NT2/D1 (cell line): ENCODE data around the gene MEIS1.

ENCODE experiments used
- DNase-seq: peaks from one replicate; pipeline ENCODE4 v3.0.0-alpha.2; 2011; ENCODE audit warnings: low read depth, low spot score
- H3K27me3 ChIP-seq: 2 replicates; pipeline ENCODE4 v1.6.0; 2011; ENCODE audit warnings: mild to moderate bottlenecking; ENCODE audit not compliant: insufficient read length, insufficient read depth
- H3K36me3 ChIP-seq: 2 replicates; pipeline ENCODE4 v1.6.1; 2011; ENCODE audit warnings: mild to moderate bottlenecking, low read length, mixed read lengths; ENCODE audit not compliant: insufficient read depth, insufficient read length
- H3K4me1 ChIP-seq: 2 replicates; pipeline ENCODE4 v1.5.1; 2011; ENCODE audit not compliant: insufficient read depth, insufficient read length
- H3K4me3 ChIP-seq: 2 replicates; pipeline ENCODE4 v1.5.1; 2011; ENCODE audit warnings: low read depth; ENCODE audit not compliant: insufficient read length
- H3K9ac ChIP-seq: 2 replicates; pipeline ENCODE4 v1.6.0; 2011; ENCODE audit warnings: low read depth; ENCODE audit not compliant: insufficient read length
- H3K9me3 ChIP-seq: 2 replicates; pipeline ENCODE4 v1.5.1; 2011; ENCODE audit warnings: mild to moderate bottlenecking, low read length; ENCODE audit not compliant: insufficient read depth
- SUZ12 ChIP-seq: IDR thresholded peaks from 2 replicates; pipeline ENCODE4 v1.6.1; 2011; ENCODE audit not compliant: insufficient read length, insufficient read depth; ENCODE audit errors: extremely low read depth
- YY1 ChIP-seq: IDR thresholded peaks from 2 replicates; pipeline ENCODE4 v1.6.1; 2011; ENCODE audit not compliant: insufficient read length, insufficient read depth
- ZNF274 ChIP-seq: IDR thresholded peaks from 2 replicates; pipeline ENCODE4 v1.6.1; 2011; ENCODE audit warnings: mild to moderate bottlenecking, low read depth, low read length

The MEIS1 gene

DNA sequence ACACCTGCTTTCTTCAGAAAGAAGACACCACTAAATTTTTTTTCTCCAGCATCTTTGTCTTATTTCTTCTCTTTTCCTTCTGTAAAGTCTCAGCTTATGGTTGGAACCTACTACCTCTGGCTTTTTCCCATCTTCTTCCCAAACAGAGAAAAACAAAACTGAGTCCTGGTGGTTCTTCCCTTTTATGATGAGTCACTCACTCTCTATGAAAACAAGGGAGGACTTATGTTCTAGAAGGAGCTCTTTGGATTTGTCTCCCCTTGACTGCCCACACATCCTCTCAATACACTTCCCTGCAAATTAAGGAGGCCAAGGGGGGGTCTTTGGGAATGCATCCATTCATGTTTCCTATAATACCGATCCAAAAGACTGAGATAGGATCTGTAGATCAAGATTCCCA, 22.1 kb upstream of the MEIS1 start:
- H3K9ac ChIP-seq = no peak overlapping the region
- no peak for TF ChIP-seq SUZ12
- TF ChIP-seq YY1 = no peak
- TF ChIP-seq ZNF274 = no peak

DNA sequence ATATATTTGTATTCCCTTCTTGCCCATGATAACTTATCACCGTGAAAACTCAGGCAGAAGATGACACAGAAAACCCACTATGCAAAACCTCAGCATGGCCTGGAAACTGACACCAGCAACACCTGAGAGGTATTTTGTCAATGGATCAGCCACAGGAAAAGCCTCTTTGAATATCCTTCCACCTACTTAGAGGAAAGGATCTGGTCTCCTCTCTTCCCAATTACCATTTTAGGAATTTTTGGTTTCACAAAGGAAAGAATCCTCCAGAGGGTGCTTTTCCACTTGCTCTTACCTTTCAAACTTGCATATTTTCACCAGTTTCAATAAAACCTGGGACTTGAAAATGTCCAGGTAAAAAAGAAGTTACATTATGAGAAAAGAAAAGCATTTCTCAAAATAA, 20.0 kb upstream of the MEIS1 start:
- no peak for DNase-seq
- no peaks in the 10 kb centered on the region for H3K36me3 ChIP-seq
- H3K9me3 ChIP-seq = no peaks in the 10 kb centered on the region
- H3K4me3 ChIP-seq = no peak overlapping the region
- TF ChIP-seq SUZ12 (no peak), ZNF274 (no peak), YY1 (no peak)
- no peak overlapping the region for H3K9ac ChIP-seq
- H3K27me3 ChIP-seq = no peaks in the 10 kb centered on the region
- peaks cover 2% of the 10 kb centered on the region for H3K4me1 ChIP-seq

More for the DNA sequence above, 22.1 kb upstream of the MEIS1 start:
- H3K9me3 ChIP-seq = no peaks in the 10 kb centered on the region
- no peak for DNase-seq
- no peaks in the 10 kb centered on the region for H3K36me3 ChIP-seq
- H3K4me1 ChIP-seq = peaks cover 2% of the 10 kb centered on the region
- H3K4me3 ChIP-seq = no peak overlapping the region
- H3K27me3 ChIP-seq = no peaks in the 10 kb centered on the region

DNA sequence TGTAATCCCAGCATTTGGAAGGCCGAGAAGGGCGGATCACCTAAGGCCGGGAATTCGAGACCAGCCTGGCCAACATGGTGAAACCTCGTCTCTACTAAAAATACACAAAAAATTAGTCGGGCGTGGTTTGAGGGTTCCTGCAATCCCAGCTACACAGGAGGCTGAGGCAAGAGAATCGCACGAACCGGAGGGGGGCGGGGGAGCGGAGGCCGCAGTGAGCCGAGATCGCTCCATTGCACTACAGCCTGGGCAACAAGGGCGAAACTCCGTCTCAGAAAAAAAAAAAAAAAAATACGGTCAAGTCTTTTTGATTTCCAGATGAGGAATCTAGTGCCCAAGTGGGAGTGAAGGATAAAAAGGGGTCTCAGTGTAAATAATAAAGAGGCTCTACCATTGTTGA, 16.5 kb upstream of the MEIS1 start:
- no peak for DNase-seq
- Histone ChIP-seq H3K9ac (no peak overlapping the region), H3K4me3 (no peak overlapping the region), H3K36me3 (no peaks in the 10 kb centered on the region), H3K4me1 (peaks cover 2% of the 10 kb centered on the region), H3K9me3 (no peaks in the 10 kb centered on the region), H3K27me3 (no peaks in the 10 kb centered on the region)
- TF ChIP-seq ZNF274 (no peak), SUZ12 (no peak), YY1 (no peak)

DNA sequence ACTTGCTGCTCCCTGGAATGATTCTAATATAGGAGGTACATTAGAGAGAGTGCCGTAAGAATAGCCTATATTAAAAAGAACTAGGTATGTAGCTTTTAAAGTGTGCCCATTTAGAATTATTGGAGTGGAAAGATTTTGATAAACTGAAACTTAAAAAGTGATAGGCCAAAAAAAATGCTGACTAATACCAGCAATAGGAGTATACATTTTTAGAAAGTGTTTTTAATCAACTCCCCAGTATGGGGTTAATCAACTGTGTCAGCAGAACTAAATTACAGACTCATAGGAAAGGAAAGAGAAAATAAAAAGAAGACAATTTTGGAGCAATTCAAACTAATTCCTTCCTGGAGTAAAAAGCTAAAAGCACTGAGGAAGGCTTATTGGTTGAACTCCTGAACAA, 13.3 kb upstream of the MEIS1 start:
- Histone ChIP-seq H3K9me3 (no peaks in the 10 kb centered on the region), H3K36me3 (no peaks in the 10 kb centered on the region), H3K4me1 (no peaks in the 10 kb centered on the region), H3K27me3 (peaks cover 28% of the 10 kb centered on the region), H3K4me3 (no peak overlapping the region), H3K9ac (no peak overlapping the region)
- no peak for DNase-seq
- no peak for TF ChIP-seq YY1
- TF ChIP-seq ZNF274 = no peak
- no peak for TF ChIP-seq SUZ12

DNA sequence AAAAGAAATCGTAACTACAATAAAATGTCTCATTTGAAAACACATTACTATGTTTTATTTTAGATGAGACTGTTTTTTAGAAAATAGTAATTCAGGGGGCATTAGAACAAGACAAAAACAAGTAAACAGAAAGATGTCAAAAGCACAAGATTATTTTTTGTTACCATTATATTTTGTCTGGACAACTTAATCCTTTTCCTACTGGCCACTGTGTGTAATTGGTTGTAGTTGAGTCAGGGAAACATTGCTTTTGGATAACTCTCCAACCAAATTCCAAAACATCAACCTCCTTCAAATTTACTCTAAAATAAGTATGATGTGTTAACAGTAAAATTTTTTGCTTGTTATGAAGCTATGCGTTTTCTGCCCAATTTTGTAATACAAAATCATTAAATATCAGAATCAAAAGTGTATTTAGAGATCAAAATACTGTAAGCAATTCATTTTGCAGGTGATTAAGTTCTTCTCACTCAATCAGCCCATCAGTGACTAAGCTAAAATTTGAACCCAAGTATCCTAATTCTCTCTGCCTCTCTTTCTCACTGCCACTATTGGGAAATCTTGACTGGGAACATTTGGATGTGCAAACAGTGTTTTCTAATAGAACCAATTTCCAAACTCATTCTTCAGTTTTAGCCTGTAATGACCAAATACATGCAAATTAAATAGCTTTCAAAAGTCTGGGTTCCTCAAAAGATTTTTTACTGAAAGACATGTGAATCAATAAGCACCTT, 11.4 kb upstream of the MEIS1 start:
- H3K27me3 ChIP-seq = peaks cover 47% of the 10 kb centered on the region

DNA sequence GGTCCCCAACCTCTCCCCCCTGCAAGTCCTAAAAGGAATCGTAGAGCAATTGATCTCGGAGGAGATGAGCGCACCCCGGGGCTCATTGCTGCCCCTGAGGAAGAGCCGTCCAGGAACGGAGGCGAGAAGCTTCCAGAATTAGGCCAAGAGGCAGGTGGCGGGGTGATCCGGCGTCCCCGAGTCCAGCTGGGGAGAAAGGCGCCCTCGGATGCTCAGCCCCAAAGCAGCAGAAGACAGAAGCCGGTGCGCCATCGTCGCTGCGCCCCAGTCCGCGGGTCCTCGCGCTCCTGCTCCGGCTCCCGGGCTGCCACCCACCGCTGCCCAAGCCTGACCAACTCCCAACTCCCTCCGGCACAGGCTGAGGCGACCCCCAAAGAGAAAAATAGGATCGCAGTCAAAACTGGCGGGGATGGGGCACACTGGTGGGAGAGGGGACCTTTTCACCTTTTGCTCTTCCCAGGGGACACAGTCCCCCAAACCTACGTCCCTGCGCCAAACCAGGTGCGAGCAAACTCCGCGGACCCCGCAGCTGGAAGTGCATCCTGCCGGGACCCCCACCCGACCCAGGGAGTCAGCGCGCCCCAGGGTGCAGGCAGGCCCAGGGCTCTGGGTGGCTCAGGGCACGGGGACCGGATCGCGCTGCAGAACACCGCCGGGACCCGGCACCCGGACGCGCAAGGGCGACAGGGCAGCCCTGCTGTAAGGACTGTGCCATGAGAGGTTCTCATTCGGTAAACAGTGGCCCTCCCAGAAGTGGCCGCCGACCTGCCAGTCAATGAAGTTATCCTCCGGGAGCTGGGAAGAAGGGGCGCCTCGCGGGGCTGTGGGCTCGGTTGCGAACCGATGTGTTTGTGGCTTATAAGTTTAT, 8.4 kb upstream of the MEIS1 start:
- Histone ChIP-seq H3K4me1 (no peaks in the 10 kb centered on the region), H3K4me3 (peak overlapping the region; percentile 57), H3K36me3 (no peaks in the 10 kb centered on the region)

More for the DNA sequence above, 11.4 kb upstream of the MEIS1 start:
- no peak overlapping the region for H3K9ac ChIP-seq
- no peak for TF ChIP-seq YY1
- TF ChIP-seq SUZ12 = no peak
- TF ChIP-seq ZNF274 = no peak
- H3K36me3 ChIP-seq = no peaks in the 10 kb centered on the region
- H3K4me1 ChIP-seq = no peaks in the 10 kb centered on the region
- no peak overlapping the region for H3K4me3 ChIP-seq
- no peak for DNase-seq
- no peaks in the 10 kb centered on the region for H3K9me3 ChIP-seq

DNA sequence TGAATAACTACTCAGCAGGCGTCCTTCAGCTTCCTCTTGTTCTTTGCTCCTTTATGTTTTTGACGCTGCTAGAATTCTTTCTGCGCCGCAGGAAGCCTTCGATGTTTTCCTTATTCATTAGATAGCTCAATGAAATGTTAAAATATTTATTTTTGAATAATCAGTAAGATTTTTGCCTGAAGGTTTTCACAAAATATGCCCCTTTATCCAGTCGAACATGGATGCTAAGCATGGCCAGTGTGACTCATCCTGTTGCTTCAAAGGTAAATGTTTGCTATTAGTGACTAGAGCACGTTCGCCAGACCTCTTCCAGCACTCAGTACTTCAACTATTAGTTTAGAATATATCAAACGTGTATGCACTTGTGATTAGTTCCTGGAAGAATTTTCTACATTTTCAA, 7.6 kb upstream of the MEIS1 start:
- Histone ChIP-seq H3K27me3 (peaks cover 84% of the 10 kb centered on the region), H3K9me3 (no peaks in the 10 kb centered on the region), H3K4me3 (no peak overlapping the region), H3K9ac (no peak overlapping the region), H3K4me1 (no peaks in the 10 kb centered on the region), H3K36me3 (no peaks in the 10 kb centered on the region)
- no peak for TF ChIP-seq YY1
- no peak for TF ChIP-seq ZNF274
- no peak for TF ChIP-seq SUZ12
- no peak for DNase-seq

More for the DNA sequence above, 8.4 kb upstream of the MEIS1 start:
- TF ChIP-seq ZNF274 = no peak
- TF ChIP-seq SUZ12 = peak; percentile 79
- TF ChIP-seq YY1 = no peak
- Histone ChIP-seq H3K27me3 (peaks cover 76% of the 10 kb centered on the region), H3K9me3 (no peaks in the 10 kb centered on the region), H3K9ac (peak overlapping the region; percentile 21)
- DNase-seq = no peak
